Measurements from ENCODE around the gene COG5. TPM values are rescaled to one million over a fixed set of nuclear protein-coding genes. Genes with fewer than 3 reads are reported as not detected.

Gene COG5
- total and polyA plus RNA-seq, 9 of the 15 experiments (the other 6 are each of a cell fraction or from before 2014, with no cell fraction given) = 15.3 to 75.1 (median 56.4) TPM

GRCh38 chr7:107319724-107320228 is 243.9 kb downstream of the COG5 start (continued):
- TF ChIP-seq TRIM28 (IDR thresholded peaks at IDR 0.05) (no peak), NR2C2 (CRISPR knock-in tag; IDR thresholded peaks at IDR 0.05) (no peak), NR2C2 (tag; IDR thresholded peaks at IDR 0.05) (no peak), TEAD1 (CRISPR knock-in tag; IDR thresholded peaks at IDR 0.05) (no peak), NFE2 (IDR thresholded peaks at IDR 0.05; ENCODE audit: low read depth) (peak; percentile 78), TAF1 (IDR thresholded peaks at IDR 0.05; ENCODE audit: control insufficient read depth, extremely low read depth, insufficient read depth, low read length, severe bottlenecking) (no peak), TAL1 (IDR thresholded peaks at IDR 0.05) (peak; percentile 75), POLR2G (IDR thresholded peaks at IDR 0.05; ENCODE audit: low read depth, low read length) (no peak), TFAM (CRISPR knock-in tag; conservative IDR thresholded peaks at IDR 0.05) (no peak), HLTF (IDR thresholded peaks at IDR 0.05) (0 out of 2 replicates have a peak, but pooled peaks have one; percentile 46), CEBPG (CRISPR knock-in tag; IDR thresholded peaks at IDR 0.05) (no peak), CEBPG (tag; conservative IDR thresholded peaks at IDR 0.05 in 1 of 2, IDR thresholded peaks at IDR 0.05 in 1 of 2) (0 out of 4 replicates have a peak, but pooled peaks of 1 of the 2 experiments have one; percentile 3), TAF9B (IDR thresholded peaks at IDR 0.05; ENCODE audit: partially characterized antibody) (no peak), TSC22D4 (tag; IDR thresholded peaks at IDR 0.05) (no peak), HDAC2 (IDR thresholded peaks at IDR 0.05) (no peak; the same call in 1 of the 2 replicates), MIER1 (IDR thresholded peaks at IDR 0.05; ENCODE audit: low read depth) (no peak), ZNF12 (CRISPR knock-in tag; IDR thresholded peaks at IDR 0.05) (no peak), ZNF695 (CRISPR knock-in tag; IDR thresholded peaks at IDR 0.05) (no peak), CREBBP (IDR thresholded peaks at IDR 0.05; ENCODE audit: low read depth, low read length) (no peak), HNRNPLL (IDR thresholded peaks at IDR 0.05; ENCODE audit: low read depth, low read length, poor library complexity, severe bottlenecking) (no peak), SRSF3 (IDR thresholded peaks at IDR 0.05; ENCODE audit: insufficient read depth, low read length) (no peak), BRF1 (IDR thresholded peaks at IDR 0.05; ENCODE audit: borderline replicate concordance, extremely low read depth, insufficient read length) (no peak)
- TF ChIP-seq, protein P1, sequence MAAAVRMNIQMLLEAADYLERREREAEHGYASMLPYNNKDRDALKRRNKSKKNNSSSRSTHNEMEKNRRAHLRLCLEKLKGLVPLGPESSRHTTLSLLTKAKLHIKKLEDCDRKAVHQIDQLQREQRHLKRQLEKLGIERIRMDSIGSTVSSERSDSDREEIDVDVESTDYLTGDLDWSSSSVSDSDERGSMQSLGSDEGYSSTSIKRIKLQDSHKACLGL (CRISPR knock-in tag; IDR thresholded peaks at IDR 0.05; ENCODE audit: borderline replicate concordance, poor library complexity, severe bottlenecking) = no peak
- TF ChIP-seq, protein P2, sequence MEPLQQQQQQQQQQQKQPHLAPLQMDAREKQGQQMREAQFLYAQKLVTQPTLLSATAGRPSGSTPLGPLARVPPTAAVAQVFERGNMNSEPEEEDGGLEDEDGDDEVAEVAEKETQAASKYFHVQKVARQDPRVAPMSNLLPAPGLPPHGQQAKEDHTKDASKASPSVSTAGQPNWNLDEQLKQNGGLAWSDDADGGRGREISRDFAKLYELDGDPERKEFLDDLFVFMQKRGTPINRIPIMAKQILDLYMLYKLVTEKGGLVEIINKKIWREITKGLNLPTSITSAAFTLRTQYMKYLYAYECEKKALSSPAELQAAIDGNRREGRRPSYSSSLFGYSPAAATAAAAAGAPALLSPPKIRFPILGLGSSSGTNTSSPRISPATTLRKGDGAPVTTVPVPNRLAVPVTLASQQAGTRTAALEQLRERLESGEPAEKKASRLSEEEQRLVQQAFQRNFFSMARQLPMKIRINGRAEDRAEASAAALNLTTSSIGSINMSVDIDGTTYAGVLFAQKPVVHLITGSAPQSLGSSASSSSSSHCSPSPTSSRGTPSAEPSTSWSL (CRISPR knock-in tag; IDR thresholded peaks at IDR 0.05; ENCODE audit: borderline replicate concordance) = no peak
- TF ChIP-seq, protein P3, sequence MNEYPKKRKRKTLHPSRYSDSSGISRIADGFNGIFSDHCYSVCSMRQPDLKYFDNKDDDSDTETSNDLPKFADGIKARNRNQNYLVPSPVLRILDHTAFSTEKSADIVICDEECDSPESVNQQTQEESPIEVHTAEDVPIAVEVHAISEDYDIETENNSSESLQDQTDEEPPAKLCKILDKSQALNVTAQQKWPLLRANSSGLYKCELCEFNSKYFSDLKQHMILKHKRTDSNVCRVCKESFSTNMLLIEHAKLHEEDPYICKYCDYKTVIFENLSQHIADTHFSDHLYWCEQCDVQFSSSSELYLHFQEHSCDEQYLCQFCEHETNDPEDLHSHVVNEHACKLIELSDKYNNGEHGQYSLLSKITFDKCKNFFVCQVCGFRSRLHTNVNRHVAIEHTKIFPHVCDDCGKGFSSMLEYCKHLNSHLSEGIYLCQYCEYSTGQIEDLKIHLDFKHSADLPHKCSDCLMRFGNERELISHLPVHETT (CRISPR knock-in tag; conservative IDR thresholded peaks at IDR 0.05 in 1 of 2, IDR thresholded peaks at IDR 0.05 in 1 of 2) = 0 out of 4 replicates have a peak, but pooled peaks of 1 of the 2 experiments have one; percentile 54
